Loucy (cell line): ENCODE data around the gene POC1B.

Source experiments
- H2AFZ ChIP-seq: fragments of 200-600 bp; sonication (generic); 2 replicates; pipeline ENCODE4 v1.6.0; 2016; ENCODE audit warnings: antibody characterized with exemption, mild to moderate bottlenecking, low read length, moderate library complexity
- H3F3A ChIP-seq: fragments of 200-600 bp; 2 replicates; pipeline ENCODE4 v1.6.0; 2016; ENCODE audit warnings: antibody characterized with exemption, low read depth, mild to moderate bottlenecking
- H3K27me3 ChIP-seq: fragments of 200-600 bp; sonication (generic); 2 replicates; pipeline ENCODE4 v1.6.1; 2014; ENCODE audit warnings: low read length, mild to moderate bottlenecking; ENCODE audit not compliant: insufficient read depth, poor library complexity, severe bottlenecking
- H3K36me3 ChIP-seq: fragments of 200-600 bp; sonication (generic); 2 replicates; pipeline ENCODE4 v1.6.1; 2016; ENCODE audit warnings: low read length; ENCODE audit not compliant: insufficient read depth
- H3K4me1 ChIP-seq: fragments of 200-600 bp; sonication (generic); 2 replicates; pipeline ENCODE4 v1.5.1; 2014; ENCODE audit warnings: low read length, mild to moderate bottlenecking; ENCODE audit not compliant: insufficient read depth, poor library complexity, severe bottlenecking
- H3K4me2 ChIP-seq: fragments of 200-600 bp; sonication (generic); 2 replicates; pipeline ENCODE4 v1.6.0; 2014; ENCODE audit warnings: antibody characterized with exemption, low read length, low read depth, mild to moderate bottlenecking; ENCODE audit not compliant: poor library complexity, severe bottlenecking
- H3K4me3 ChIP-seq: fragments of 200-600 bp; sonication (generic); 2 replicates; pipeline ENCODE4 v1.5.1; 2014; ENCODE audit warnings: low read length, mild to moderate bottlenecking, mixed read lengths; ENCODE audit not compliant: poor library complexity, severe bottlenecking
- H3K79me2 ChIP-seq: fragments of 200-600 bp; sonication (generic); 2 replicates; pipeline ENCODE4 v1.6.1; 2014; ENCODE audit warnings: low read length; ENCODE audit not compliant: insufficient read depth
- H3K9ac ChIP-seq: fragments of 200-600 bp; sonication (generic); 2 replicates; pipeline ENCODE4 v1.6.0; 2014; ENCODE audit warnings: mild to moderate bottlenecking, low read depth, low read length, moderate library complexity; ENCODE audit not compliant: poor library complexity, severe bottlenecking
- H3K9me2 ChIP-seq: fragments of 200-600 bp; sonication (generic); replicated peaks from 2 replicates; pipeline ENCODE4 v1.6.1; 2016; ENCODE audit warnings: low read depth, low read length, mixed read lengths
- H3K9me3 ChIP-seq: fragments of 200-600 bp; sonication (generic); 2 replicates; pipeline ENCODE4 v1.6.1; 2014; ENCODE audit warnings: mild to moderate bottlenecking, antibody characterized with exemption, low read length, low read depth; ENCODE audit not compliant: insufficient read depth
- H4K20me1 ChIP-seq: fragments of 200-600 bp; sonication (generic); 2 replicates; pipeline ENCODE4 v1.6.0; 2014; ENCODE audit warnings: antibody characterized with exemption, low read length, mild to moderate bottlenecking; ENCODE audit not compliant: insufficient read depth, poor library complexity, severe bottlenecking
- EZH2phosphoT487 ChIP-seq: fragments of 200-600 bp; IDR thresholded peaks from 2 replicates; pipeline ENCODE4 v1.6.1; 2018; ENCODE audit warnings: antibody characterized with exemption, mild to moderate bottlenecking, moderate library complexity, borderline replicate concordance
- TF ChIP-seq, protein P1 (sequence below): fragments of 200-600 bp; sonication (generic); conservative IDR thresholded peaks from 2 replicates; pipeline ENCODE4 v1.5.1; 2014; ENCODE audit warnings: mild to moderate bottlenecking, antibody characterized with exemption, low read length

POC1B gene

GRCh38 chr12:89544681-89545184, 18.9 kb upstream of the POC1B start:
- no peaks in the 10 kb centered on the region for H3K36me3 ChIP-seq
- no peak overlapping the region for H3K4me3 ChIP-seq
- no peak overlapping the region for H3K9ac ChIP-seq
- H3K4me2 ChIP-seq, result no peak overlapping the region
- no peaks in the 10 kb centered on the region for H3K27me3 ChIP-seq
- H2AFZ ChIP-seq, result no peak overlapping the region
- no peaks in the 10 kb centered on the region for H4K20me1 ChIP-seq
- no peaks in the 10 kb centered on the region for H3K9me2 ChIP-seq
- no peak for TF ChIP-seq EZH2phosphoT487
- TF ChIP-seq, protein P1, sequence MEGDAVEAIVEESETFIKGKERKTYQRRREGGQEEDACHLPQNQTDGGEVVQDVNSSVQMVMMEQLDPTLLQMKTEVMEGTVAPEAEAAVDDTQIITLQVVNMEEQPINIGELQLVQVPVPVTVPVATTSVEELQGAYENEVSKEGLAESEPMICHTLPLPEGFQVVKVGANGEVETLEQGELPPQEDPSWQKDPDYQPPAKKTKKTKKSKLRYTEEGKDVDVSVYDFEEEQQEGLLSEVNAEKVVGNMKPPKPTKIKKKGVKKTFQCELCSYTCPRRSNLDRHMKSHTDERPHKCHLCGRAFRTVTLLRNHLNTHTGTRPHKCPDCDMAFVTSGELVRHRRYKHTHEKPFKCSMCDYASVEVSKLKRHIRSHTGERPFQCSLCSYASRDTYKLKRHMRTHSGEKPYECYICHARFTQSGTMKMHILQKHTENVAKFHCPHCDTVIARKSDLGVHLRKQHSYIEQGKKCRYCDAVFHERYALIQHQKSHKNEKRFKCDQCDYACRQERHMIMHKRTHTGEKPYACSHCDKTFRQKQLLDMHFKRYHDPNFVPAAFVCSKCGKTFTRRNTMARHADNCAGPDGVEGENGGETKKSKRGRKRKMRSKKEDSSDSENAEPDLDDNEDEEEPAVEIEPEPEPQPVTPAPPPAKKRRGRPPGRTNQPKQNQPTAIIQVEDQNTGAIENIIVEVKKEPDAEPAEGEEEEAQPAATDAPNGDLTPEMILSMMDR, result no peak
- H3F3A ChIP-seq, result no peaks in the 10 kb centered on the region
- H3K9me3 ChIP-seq, result no peaks in the 10 kb centered on the region
- H3K79me2 ChIP-seq, result no peaks in the 10 kb centered on the region
- no peaks in the 10 kb centered on the region for H3K4me1 ChIP-seq

- no peaks in the 10 kb centered on the region for H3K4me1 ChIP-seq
- H3K36me3 ChIP-seq, result no peaks in the 10 kb centered on the region
- no peak overlapping the region for H3K4me3 ChIP-seq
- no peaks in the 10 kb centered on the region for H4K20me1 ChIP-seq
- H3K9me3 ChIP-seq, result no peaks in the 10 kb centered on the region
- TF ChIP-seq, protein P1, result no peak
- TF ChIP-seq EZH2phosphoT487, result no peak
- no peak overlapping the region for H3K9ac ChIP-seq
- no peak overlapping the region for H2AFZ ChIP-seq
- H3K4me2 ChIP-seq, result no peak overlapping the region
- H3K9me2 ChIP-seq, result no peaks in the 10 kb centered on the region
- no peaks in the 10 kb centered on the region for H3F3A ChIP-seq
- no peaks in the 10 kb centered on the region for H3K27me3 ChIP-seq
- no peaks in the 10 kb centered on the region for H3K79me2 ChIP-seq
Observed at GRCh38 chr12:89544022-89544421, 18.2 kb upstream of the POC1B start.

- peak overlapping the region; percentile 37 for H3K4me2 ChIP-seq
- H3K27me3 ChIP-seq, result no peaks in the 10 kb centered on the region
- TF ChIP-seq, protein P1, result peak; percentile 97
- TF ChIP-seq EZH2phosphoT487, result no peak
- H3K9me3 ChIP-seq, result no peaks in the 10 kb centered on the region
- no peaks in the 10 kb centered on the region for H3F3A ChIP-seq
- no peak overlapping the region; the same call in 1 of the 2 replicates for H2AFZ ChIP-seq
- H3K36me3 ChIP-seq, result no peaks in the 10 kb centered on the region
- no peaks in the 10 kb centered on the region for H3K4me1 ChIP-seq
- no peak overlapping the region for H3K4me3 ChIP-seq
- no peak overlapping the region for H3K9ac ChIP-seq
- H3K79me2 ChIP-seq, result no peaks in the 10 kb centered on the region
- no peaks in the 10 kb centered on the region for H3K9me2 ChIP-seq
- H4K20me1 ChIP-seq, result no peaks in the 10 kb centered on the region
Observed at GRCh38 chr12:89542912-89543592, 17.2 kb upstream of the POC1B start.
